Measurements from ENCODE around the gene NT5E. TPM values are rescaled to one million over a fixed set of nuclear protein-coding genes. Genes with fewer than 3 reads are reported as not detected.

Gene NT5E
- total RNA-seq, 1 donor from 2014 or later, result 15.4 TPM

DNA sequence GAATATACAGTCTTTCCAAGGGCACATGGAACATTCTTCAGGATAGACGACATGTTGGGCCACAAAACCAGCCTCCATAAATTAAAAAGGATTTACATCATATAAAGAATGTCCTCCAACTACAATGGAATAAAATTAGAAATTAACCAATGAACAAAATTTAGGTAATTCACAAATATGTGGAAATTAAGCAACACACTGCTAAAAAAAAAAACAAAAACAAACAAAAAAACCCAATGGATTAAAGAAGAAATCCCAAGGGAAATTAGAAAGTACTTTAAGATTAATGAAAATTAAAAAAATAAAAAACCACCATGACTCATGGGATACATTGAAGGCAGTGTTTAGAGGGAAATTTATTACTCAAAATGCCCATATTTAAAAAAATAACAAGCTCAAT, 21.4 kb upstream of the NT5E start:
- peaks cover 3% of the 10 kb centered on the region for H3K4me1 Mint-ChIP-seq (ENCODE audit: low read depth)
- H3K4me3 Mint-ChIP-seq (ENCODE audit: low read depth), result no peak overlapping the region
- intact Hi-C loops (cut with micrococcal nuclease), result no loop called here
- H3K36me3 Mint-ChIP-seq (ENCODE audit: low read depth), result no peaks in the 10 kb centered on the region
- H3K27me3 Mint-ChIP-seq (ENCODE audit: low read depth), result peaks cover 9% of the 10 kb centered on the region
- H3K27ac Mint-ChIP-seq, result no peak overlapping the region
- H3K9me3 Mint-ChIP-seq, result peaks cover 30% of the 10 kb centered on the region
- DNase-seq (ENCODE audit: low spot score), result no peak

DNA sequence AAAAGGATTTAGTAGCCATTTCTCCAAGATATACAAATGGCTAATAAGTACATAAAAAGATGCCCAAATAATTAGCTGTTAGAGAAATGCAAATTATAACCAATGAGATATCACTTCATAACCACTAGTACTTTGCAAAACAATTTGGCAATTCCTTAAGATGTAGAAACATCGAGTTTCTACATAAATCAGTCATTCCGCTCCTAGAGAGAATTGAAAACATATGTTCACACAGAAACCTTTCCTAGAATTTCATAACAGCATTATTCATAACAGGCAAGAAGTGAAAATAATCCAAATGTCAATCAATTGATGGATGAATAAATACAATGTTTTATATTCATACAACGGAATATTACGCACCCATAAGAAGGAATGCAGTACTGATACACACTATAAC, 20.5 kb upstream of the NT5E start:
- H3K4me1 Mint-ChIP-seq (ENCODE audit: low read depth), result peaks cover 3% of the 10 kb centered on the region

DNA sequence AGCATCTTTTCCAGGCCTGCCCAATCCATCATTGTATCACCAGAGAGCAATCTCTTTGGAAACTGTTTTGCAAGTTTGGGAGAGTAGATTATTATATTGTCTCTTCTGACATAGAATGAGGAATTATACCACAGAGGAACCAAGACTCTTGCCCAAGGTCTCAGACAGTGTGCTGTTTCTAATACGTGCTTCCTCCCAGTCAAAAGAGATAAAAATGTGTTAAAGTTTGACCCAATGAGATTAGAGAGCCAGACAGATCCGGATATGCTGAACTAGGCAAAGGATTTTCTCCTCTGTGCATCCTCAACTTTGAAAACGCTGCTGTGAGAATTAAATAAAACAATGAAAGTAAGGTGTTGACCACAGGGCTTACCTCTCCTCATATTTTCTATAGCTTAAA, 18.6 kb upstream of the NT5E start:
- intact Hi-C loops (cut with micrococcal nuclease), result no loop called here
- peaks cover 9% of the 10 kb centered on the region for H3K27me3 Mint-ChIP-seq (ENCODE audit: low read depth)
- peaks cover 23% of the 10 kb centered on the region for H3K9me3 Mint-ChIP-seq
- DNase-seq (ENCODE audit: low spot score), result no peak
- H3K4me3 Mint-ChIP-seq (ENCODE audit: low read depth), result no peak overlapping the region
- H3K4me1 Mint-ChIP-seq (ENCODE audit: low read depth), result peaks cover 2% of the 10 kb centered on the region
- no peak overlapping the region for H3K27ac Mint-ChIP-seq
- no peaks in the 10 kb centered on the region for H3K36me3 Mint-ChIP-seq (ENCODE audit: low read depth)

More for the DNA sequence above, 20.5 kb upstream of the NT5E start:
- DNase-seq (ENCODE audit: low spot score), result no peak
- intact Hi-C loops (cut with micrococcal nuclease), result no loop called here
- peaks cover 9% of the 10 kb centered on the region for H3K27me3 Mint-ChIP-seq (ENCODE audit: low read depth)
- peaks cover 36% of the 10 kb centered on the region for H3K9me3 Mint-ChIP-seq
- no peaks in the 10 kb centered on the region for H3K36me3 Mint-ChIP-seq (ENCODE audit: low read depth)
- H3K27ac Mint-ChIP-seq, result no peak overlapping the region
- H3K4me3 Mint-ChIP-seq (ENCODE audit: low read depth), result no peak overlapping the region

DNA sequence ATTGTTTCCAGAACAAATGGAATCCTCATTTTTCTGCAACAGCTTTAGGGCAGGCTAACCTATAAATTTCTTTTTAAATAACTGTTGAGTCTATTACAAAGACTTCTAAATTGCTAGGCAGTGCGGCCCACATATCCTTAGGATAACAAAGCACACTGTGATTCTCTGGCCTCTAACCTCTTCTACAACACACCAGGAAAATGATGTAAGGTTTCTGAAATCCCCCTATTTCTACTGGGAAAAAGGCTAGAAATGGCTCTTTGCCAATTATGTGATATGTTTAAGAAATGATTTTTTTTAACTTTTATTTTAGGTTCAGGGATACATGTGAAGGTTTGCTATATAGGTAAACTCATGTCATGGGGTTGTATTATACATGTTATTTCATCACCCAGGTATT, 17.3 kb upstream of the NT5E start:
- peaks cover 2% of the 10 kb centered on the region for H3K4me1 Mint-ChIP-seq (ENCODE audit: low read depth)
- H3K36me3 Mint-ChIP-seq (ENCODE audit: low read depth), result no peaks in the 10 kb centered on the region
- intact Hi-C loops (cut with micrococcal nuclease), result no loop called here
- DNase-seq (ENCODE audit: low spot score), result no peak
- H3K27me3 Mint-ChIP-seq (ENCODE audit: low read depth), result peaks cover 4% of the 10 kb centered on the region
- H3K4me3 Mint-ChIP-seq (ENCODE audit: low read depth), result no peak overlapping the region
- peaks cover 14% of the 10 kb centered on the region for H3K9me3 Mint-ChIP-seq
- H3K27ac Mint-ChIP-seq, result no peak overlapping the region

DNA sequence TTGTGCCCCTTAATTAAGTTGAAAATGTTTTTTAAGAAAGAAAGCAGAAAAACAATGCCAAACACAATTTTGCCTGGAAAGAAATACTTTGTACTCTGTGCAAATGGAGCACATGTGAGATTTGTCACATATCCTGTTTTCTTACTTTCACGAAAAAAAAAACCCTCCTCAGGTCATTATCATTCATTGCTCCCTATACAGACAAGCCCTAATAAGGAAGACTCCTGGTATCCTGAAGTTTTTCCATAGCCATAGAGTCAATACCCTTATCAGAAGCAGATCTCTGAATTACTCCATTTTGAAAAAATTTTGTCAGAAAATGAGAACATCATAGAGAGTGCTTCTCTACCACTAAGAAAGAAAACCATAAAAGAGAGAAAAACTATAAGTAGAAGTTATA, 14.0 kb upstream of the NT5E start:
- H3K27me3 Mint-ChIP-seq (ENCODE audit: low read depth), result peaks cover 6% of the 10 kb centered on the region
- no peak for DNase-seq (ENCODE audit: low spot score)
- no peak overlapping the region for H3K27ac Mint-ChIP-seq
- H3K9me3 Mint-ChIP-seq, result peaks cover 17% of the 10 kb centered on the region
- no peaks in the 10 kb centered on the region for H3K36me3 Mint-ChIP-seq (ENCODE audit: low read depth)
- peaks cover 2% of the 10 kb centered on the region for H3K4me1 Mint-ChIP-seq (ENCODE audit: low read depth)
- intact Hi-C loops (cut with micrococcal nuclease), result no loop called here
- H3K4me3 Mint-ChIP-seq (ENCODE audit: low read depth), result no peak overlapping the region

DNA sequence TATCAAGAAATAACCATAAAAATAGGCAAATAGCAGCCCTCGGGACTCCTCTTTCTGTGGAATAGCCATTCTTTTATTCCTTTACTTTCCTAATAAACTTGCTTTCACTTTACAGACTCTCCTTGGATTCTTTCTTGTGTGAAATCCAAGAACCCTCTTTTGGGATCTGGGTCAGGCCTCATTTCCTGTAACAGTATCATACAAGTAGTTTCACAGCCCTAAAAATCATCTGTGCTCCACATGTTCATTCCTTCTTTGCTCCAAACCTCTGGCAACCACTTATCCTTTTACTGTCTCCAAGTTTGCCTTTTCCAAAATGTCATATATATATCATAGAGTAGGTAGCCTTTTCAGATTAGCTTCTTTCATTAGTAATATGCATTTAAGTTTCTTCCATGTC, 13.5 kb upstream of the NT5E start:
- H3K4me1 Mint-ChIP-seq (ENCODE audit: low read depth), result peaks cover 2% of the 10 kb centered on the region
- intact Hi-C loops (cut with micrococcal nuclease), result no loop called here
- no peak for DNase-seq (ENCODE audit: low spot score)
- no peak overlapping the region for H3K4me3 Mint-ChIP-seq (ENCODE audit: low read depth)
- H3K27ac Mint-ChIP-seq, result no peak overlapping the region
- no peaks in the 10 kb centered on the region for H3K36me3 Mint-ChIP-seq (ENCODE audit: low read depth)
- peaks cover 6% of the 10 kb centered on the region for H3K27me3 Mint-ChIP-seq (ENCODE audit: low read depth)
- H3K9me3 Mint-ChIP-seq, result peaks cover 17% of the 10 kb centered on the region

DNA sequence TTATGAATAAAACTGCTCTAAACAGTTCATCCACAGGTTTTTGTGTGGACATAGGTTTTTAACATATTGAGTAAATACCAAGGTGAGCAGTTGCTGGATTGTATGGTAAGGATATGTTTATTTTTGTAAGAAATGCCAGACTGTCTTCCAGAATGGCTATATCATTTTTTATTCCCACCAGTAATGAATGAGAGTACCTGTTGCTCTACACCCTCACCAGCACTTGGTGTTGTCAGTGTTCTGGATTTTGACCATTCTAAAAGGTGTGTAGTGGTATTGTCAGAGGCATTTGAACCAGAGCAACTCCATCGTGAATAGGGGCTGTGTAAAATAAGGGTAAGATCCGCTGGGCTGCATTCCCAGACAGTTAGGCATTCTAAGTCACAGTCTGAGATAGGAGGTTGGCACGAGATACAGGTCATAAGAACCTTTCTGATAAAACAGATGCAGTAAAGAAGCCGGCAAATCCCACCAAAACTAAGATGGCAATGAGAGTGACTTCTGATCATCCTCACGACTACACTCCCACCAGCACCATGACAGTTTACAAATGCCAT, 12.9 kb upstream of the NT5E start:
- H3K4me1 Mint-ChIP-seq (ENCODE audit: low read depth), result peaks cover 2% of the 10 kb centered on the region
- no peak overlapping the region for H3K27ac Mint-ChIP-seq
- DNase-seq (ENCODE audit: low spot score), result no peak
- no peak overlapping the region for H3K4me3 Mint-ChIP-seq (ENCODE audit: low read depth)
- peaks cover 17% of the 10 kb centered on the region for H3K9me3 Mint-ChIP-seq
- H3K36me3 Mint-ChIP-seq (ENCODE audit: low read depth), result no peaks in the 10 kb centered on the region
- intact Hi-C loops (cut with micrococcal nuclease), result no loop called here
- H3K27me3 Mint-ChIP-seq (ENCODE audit: low read depth), result peaks cover 6% of the 10 kb centered on the region

DNA sequence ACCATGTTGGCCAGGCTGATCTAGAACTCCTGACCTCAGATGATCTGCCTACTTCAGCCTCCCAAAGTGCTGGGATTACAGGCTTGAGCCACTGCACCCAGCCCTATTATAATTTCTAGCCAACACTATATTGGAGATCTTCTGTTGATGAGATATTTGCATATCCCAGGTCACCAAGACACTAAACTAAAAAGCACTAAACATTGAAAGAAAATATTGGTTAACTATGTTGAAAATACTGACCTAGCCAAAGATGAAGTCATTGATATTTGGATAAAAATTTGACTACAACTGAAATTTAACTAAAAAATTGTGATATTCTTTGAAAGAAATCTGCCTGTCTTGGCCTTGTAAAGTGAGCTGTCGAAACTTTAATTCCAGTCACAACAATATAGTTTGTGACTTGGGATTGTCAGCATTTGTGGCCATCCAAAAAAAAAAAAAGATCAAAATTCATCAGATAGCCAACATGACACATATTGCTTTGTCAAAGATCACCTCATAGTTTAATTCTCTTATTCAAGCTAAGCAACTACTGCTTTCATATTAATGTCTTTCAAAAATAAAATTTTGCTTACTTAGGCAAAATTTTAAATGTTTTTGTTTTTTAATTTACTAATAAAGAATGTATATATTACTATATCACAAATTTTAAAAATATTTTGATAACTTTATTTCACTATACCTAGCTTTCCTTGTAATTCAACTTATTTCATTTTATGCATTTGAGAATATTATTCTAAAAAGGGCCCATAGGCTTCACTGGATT, 6.3 kb upstream of the NT5E start:
- H3K36me3 Mint-ChIP-seq (ENCODE audit: low read depth), result peaks cover 4% of the 10 kb centered on the region
- peaks cover 23% of the 10 kb centered on the region for H3K4me1 Mint-ChIP-seq (ENCODE audit: low read depth)
- intact Hi-C loops (cut with micrococcal nuclease), result no loop called here
- no peak for DNase-seq (ENCODE audit: low spot score)
- no peak overlapping the region for H3K4me3 Mint-ChIP-seq (ENCODE audit: low read depth)
- peaks cover 21% of the 10 kb centered on the region for H3K27me3 Mint-ChIP-seq (ENCODE audit: low read depth)
- H3K27ac Mint-ChIP-seq, result no peak overlapping the region
- H3K9me3 Mint-ChIP-seq, result peaks cover 18% of the 10 kb centered on the region

DNA sequence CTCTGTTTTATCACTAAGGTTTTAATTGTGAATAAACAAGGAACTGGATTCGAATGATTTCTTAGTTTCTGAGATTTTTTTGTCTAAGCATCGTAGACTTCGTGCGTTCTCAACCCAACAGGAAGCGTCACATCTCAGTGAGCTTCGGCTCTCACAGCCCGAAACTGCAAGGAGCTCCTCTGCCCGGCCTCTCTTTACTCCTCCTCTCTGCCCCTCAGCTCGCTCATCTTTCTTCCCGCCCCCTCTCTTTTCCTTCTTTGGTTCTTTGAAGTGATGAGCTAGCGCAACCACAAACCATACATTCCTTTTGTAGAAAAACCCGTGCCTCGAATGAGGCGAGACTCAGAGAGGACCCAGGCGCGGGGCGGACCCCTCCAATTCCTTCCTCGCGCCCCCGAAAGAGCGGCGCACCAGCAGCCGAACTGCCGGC, 480 bp upstream of the NT5E start:
- DNase-seq (ENCODE audit: low spot score), result peak; percentile 59
- peak overlapping the region; percentile 81 for H3K27ac Mint-ChIP-seq
- peaks cover 59% of the 10 kb centered on the region for H3K4me1 Mint-ChIP-seq (ENCODE audit: low read depth)
- intact Hi-C loops (cut with micrococcal nuclease), result no loop called here
- H3K36me3 Mint-ChIP-seq (ENCODE audit: low read depth), result peaks cover 26% of the 10 kb centered on the region
- H3K9me3 Mint-ChIP-seq, result no peaks in the 10 kb centered on the region
- peak overlapping the region; percentile 96 for H3K4me3 Mint-ChIP-seq (ENCODE audit: low read depth)
- H3K27me3 Mint-ChIP-seq (ENCODE audit: low read depth), result peaks cover 18% of the 10 kb centered on the region

DNA sequence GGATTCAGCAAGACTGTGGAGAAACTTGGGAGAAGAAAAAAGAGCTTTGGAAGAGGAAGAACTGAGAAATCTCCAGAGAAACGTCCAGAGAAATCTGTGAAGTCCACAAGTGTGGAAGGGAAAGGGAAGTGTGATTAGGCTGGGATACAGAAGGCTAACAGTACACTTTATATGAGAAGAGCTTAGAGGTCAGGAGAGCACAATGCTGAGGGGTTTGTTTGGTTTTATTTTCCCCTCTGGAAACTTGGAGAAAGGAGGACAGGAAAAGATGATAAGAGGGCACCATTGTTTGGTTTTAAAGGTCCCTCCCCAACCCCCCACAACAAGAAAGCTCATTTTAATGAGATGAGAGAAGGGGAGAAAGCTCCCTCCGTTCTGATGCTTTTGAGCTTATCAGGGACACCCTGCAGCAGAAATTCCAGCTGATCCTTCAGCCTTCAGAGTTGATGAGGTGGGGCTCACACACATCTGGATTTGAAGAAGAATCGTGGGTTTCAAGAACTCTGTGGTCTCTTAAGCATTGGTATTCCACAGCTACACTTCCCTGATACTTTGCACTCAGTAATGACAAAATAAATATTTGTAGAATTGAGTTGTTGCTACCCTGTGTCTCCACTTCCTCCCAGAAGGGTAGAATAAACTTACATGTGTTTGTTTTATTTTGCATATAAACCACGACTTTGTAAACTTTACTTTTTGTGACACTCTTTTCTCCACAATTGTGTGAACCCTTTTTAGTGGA, 1.9 kb downstream of the NT5E start:
- Mint-ChIP-seq H3K4me3 (ENCODE audit: low read depth) (peak overlapping the region; percentile 96), H3K4me1 (ENCODE audit: low read depth) (peaks cover 71% of the 10 kb centered on the region), H3K9me3 (no peaks in the 10 kb centered on the region), H3K36me3 (ENCODE audit: low read depth) (peaks cover 30% of the 10 kb centered on the region), H3K27me3 (ENCODE audit: low read depth) (peaks cover 15% of the 10 kb centered on the region), H3K27ac (peak overlapping the region; percentile 26)
- DNase-seq (ENCODE audit: low spot score), result no peak
- intact Hi-C loops (cut with micrococcal nuclease), result loop anchor here (2.0 to 5.0 kb wide), 2 partner anchors 91 to 141 kb away; partner anchors contain the start of gene SNX14

DNA sequence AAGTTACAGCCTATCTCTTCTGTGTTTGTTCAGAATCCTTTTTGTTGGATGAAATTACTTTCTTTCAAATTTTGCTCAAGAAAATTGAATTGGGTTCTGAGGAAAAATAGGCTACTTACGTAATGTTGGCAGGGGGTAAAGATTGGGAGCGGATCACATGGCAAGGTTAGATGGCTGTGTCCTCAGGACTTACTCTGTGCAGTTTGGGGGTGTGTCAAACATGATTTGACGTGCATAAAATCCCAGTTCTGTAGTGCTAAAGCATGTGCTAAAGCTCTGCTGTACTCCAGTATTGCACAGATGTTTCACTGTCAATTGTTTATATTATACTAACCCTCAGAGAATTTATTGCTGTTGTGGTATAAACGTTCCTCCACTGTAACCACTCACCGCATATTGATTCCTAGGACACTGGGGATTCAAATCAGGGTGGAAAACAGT, 2.6 kb downstream of the NT5E start:
- intact Hi-C loops (cut with micrococcal nuclease), result loop anchor here (5.0 kb wide), 1 partner anchor 140 kb away; the partner anchor contains the start of gene SNX14
- Mint-ChIP-seq H3K27ac (no peak overlapping the region), H3K36me3 (ENCODE audit: low read depth) (peaks cover 36% of the 10 kb centered on the region), H3K9me3 (no peaks in the 10 kb centered on the region), H3K4me1 (ENCODE audit: low read depth) (peaks cover 78% of the 10 kb centered on the region), H3K27me3 (ENCODE audit: low read depth) (peaks cover 15% of the 10 kb centered on the region), H3K4me3 (ENCODE audit: low read depth) (peak overlapping the region; percentile 96)
- no peak for DNase-seq (ENCODE audit: low spot score)

DNA sequence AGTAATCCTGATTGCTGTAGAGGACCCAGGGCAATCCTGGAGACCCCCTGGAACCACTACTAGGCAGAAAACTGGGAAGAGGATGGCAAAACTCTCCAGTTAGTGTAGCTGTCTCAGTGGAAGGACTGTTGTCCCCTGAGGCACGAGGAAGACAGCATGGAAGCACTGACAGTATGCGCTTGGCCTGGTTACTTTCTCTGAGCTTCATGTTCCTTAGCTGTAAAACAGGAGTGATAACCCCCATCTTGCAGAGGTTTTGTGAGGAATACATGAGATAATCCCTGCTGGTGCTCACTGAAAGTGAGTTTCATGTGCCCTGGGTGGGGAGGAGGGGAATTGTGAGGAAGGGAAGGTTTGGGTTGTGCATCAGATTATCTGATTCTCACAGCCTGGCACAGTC, 3.2 kb downstream of the NT5E start:
- Mint-ChIP-seq H3K9me3 (no peaks in the 10 kb centered on the region), H3K27me3 (ENCODE audit: low read depth) (peaks cover 9% of the 10 kb centered on the region), H3K4me1 (ENCODE audit: low read depth) (peaks cover 78% of the 10 kb centered on the region), H3K36me3 (ENCODE audit: low read depth) (peaks cover 39% of the 10 kb centered on the region), H3K4me3 (ENCODE audit: low read depth) (peak overlapping the region; percentile 24), H3K27ac (no peak overlapping the region)
- intact Hi-C loops (cut with micrococcal nuclease), result loop anchor here (5.0 kb wide), 1 partner anchor 139 kb away; the partner anchor contains the start of gene SNX14
- no peak for DNase-seq (ENCODE audit: low spot score)

DNA sequence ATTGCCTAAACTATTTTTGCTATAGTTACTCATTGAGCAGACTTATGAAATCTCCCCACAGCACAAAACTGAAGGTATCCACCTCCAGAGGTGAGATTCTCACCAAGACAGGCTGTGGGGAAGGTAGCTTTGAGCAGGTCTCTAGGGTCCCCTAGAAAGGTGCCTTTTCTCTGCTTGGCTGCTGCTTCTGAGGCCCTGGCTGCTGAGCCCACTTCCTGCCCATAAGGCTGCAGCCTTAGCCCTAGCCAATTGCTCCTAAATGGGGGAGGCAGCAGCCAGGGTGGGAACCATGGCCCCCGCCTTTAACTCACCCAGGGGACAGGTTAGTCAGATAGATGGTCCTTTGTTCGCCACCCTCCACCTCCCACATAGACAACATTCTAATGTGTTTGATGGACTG, 3.6 kb downstream of the NT5E start:
- H3K4me1 Mint-ChIP-seq (ENCODE audit: low read depth), result peaks cover 79% of the 10 kb centered on the region
- H3K27me3 Mint-ChIP-seq (ENCODE audit: low read depth), result peaks cover 5% of the 10 kb centered on the region
- H3K4me3 Mint-ChIP-seq (ENCODE audit: low read depth), result no peak overlapping the region
- intact Hi-C loops (cut with micrococcal nuclease), result loop anchor here (5.0 kb wide), 1 partner anchor 139 kb away; the partner anchor contains the start of gene SNX14
- H3K27ac Mint-ChIP-seq, result peak overlapping the region; percentile 43
- H3K9me3 Mint-ChIP-seq, result no peaks in the 10 kb centered on the region
- no peak for DNase-seq (ENCODE audit: low spot score)
- peaks cover 43% of the 10 kb centered on the region for H3K36me3 Mint-ChIP-seq (ENCODE audit: low read depth)
